ENCODE data around the gene JAK1. TPM values are rescaled to one million over a fixed set of nuclear protein-coding genes. Genes with fewer than 3 reads are reported as not detected.

The JAK1 gene
- total and polyA plus RNA-seq, 2 of the 8 experiments (the other 6 are each of a cell fraction or from before 2014, with no cell fraction given), result 7.8 to 24.5 TPM

- TF ChIP-seq RXRA (IDR thresholded peaks at IDR 0.05; ENCODE audit: insufficient read depth, low read depth, low read length) (no peak), KDM1A (IDR thresholded peaks at IDR 0.05; ENCODE audit: borderline replicate concordance, low read length) (no peak), YY1 (IDR thresholded peaks at IDR 0.05; ENCODE audit: low read depth, low read length) (no peak), E2F6 (IDR thresholded peaks at IDR 0.05) (no peak), SP4 (IDR thresholded peaks at IDR 0.05; ENCODE audit: low read length) (no peak)
Observed at GRCh38 chr1:64921771-64922170, 44.6 kb downstream of the JAK1 start (continued).

Data from H1 (cell line).